SK-N-MC (cell line): ENCODE measurements around the gene LOC101059915.
"Not testable (repeated sequence)": the region's sequence is repeated elsewhere in the genome, so short reads cannot be mapped to it uniquely, and the experiment has no call there.

Experiments
- EZH2 ChIP-seq: fragments of 200-600 bp; sonication (generic); IDR thresholded peaks from one replicate; pipeline ENCODE4 v1.6.1; 2017; ENCODE audit warnings: antibody characterized with exemption
- POLR2AphosphoS5 ChIP-seq: IDR thresholded peaks from 2 replicates; pipeline ENCODE4 v1.6.1; 2012; ENCODE audit warnings: mild to moderate bottlenecking, low read depth, low read length, borderline replicate concordance

DNA sequence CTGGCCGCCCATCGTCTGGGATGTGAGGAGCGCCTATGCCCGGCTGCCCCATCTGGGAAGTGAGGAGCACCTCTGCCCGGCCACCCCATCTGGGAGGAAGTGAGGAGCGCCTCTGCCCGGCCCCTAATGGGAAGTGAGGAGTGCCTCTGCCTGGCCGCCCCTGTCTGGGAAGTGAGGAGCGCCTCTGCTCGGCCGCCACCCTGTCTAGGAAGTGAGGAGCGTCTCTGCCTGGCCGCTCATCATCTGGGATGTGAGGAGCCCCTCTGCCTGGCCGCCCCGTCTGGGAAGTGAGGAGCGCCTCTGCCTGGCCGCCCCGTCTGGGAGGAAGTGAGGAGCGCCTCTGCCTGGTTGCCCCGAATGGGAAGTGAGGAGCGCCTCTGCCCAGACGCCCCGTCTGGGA lies 8.3 kb downstream of the LOC101059915 start:
- TF ChIP-seq POLR2AphosphoS5, EZH2: not testable (repeated sequence)
